NCI-H2227 (cell line): Measurements from ENCODE around the gene IRX1.

Experiments used
- DNase-seq: peaks from one replicate; lab custom pipeline; 2025; ENCODE audit not compliant: unreplicated experiment; lab: John Stamatoyannopoulos, UW

Gene IRX1

GRCh38 chr5:3595006-3595961 is at the start of gene IRX1:
Gene IRX1 (plus strand): TSS chr5:3595832. CDS start chr5:3596106, 274 bp downstream.
- DNase-seq = peak; percentile 4

GRCh38 chr5:3546028-3546427 is 49.6 kb upstream of the IRX1 start:
- no peak for DNase-seq

GRCh38 chr5:3564116-3564515 is 31.5 kb upstream of the IRX1 start:
- DNase-seq = no peak

GRCh38 chr5:3564827-3565518 is 30.7 kb upstream of the IRX1 start:
- DNase-seq = no peak

GRCh38 chr5:3584724-3585531 is 10.7 kb upstream of the IRX1 start:
- no peak for DNase-seq

GRCh38 chr5:3590161-3590966 is 5.3 kb upstream of the IRX1 start:
- no peak for DNase-seq

GRCh38 chr5:3590967-3591900 is 4.4 kb upstream of the IRX1 start:
- DNase-seq = no peak

- no peak for DNase-seq
These were observed 3.3 kb upstream of the IRX1 start for GRCh38 chr5:3592298-3592697.

GRCh38 chr5:3593771-3594509 is 1.7 kb upstream of the IRX1 start:
- DNase-seq = no peak

GRCh38 chr5:3594510-3595005 is 1.1 kb upstream of the IRX1 start:
- DNase-seq = no peak

GRCh38 chr5:3596261-3596825 is 711 bp downstream of the IRX1 start:
- no peak for DNase-seq

- no peak for DNase-seq
These were observed 1.2 kb downstream of the IRX1 start for GRCh38 chr5:3596857-3597166.

GRCh38 chr5:3597167-3598007 is 1.8 kb downstream of the IRX1 start:
- DNase-seq = no peak

- no peak for DNase-seq
These were observed 2.6 kb downstream of the IRX1 start for GRCh38 chr5:3598207-3598606.

- no peak for DNase-seq
These were observed 3.2 kb downstream of the IRX1 start for GRCh38 chr5:3598769-3599211.

GRCh38 chr5:3599226-3600105 is 3.8 kb downstream of the IRX1 start:
- no peak for DNase-seq
